ENCODE data around the gene HHIP.
"Not testable (repeated sequence)": the region's sequence is repeated elsewhere in the genome, so short reads cannot be mapped to it uniquely, and the experiment has no call there.

HHIP gene

DNA sequence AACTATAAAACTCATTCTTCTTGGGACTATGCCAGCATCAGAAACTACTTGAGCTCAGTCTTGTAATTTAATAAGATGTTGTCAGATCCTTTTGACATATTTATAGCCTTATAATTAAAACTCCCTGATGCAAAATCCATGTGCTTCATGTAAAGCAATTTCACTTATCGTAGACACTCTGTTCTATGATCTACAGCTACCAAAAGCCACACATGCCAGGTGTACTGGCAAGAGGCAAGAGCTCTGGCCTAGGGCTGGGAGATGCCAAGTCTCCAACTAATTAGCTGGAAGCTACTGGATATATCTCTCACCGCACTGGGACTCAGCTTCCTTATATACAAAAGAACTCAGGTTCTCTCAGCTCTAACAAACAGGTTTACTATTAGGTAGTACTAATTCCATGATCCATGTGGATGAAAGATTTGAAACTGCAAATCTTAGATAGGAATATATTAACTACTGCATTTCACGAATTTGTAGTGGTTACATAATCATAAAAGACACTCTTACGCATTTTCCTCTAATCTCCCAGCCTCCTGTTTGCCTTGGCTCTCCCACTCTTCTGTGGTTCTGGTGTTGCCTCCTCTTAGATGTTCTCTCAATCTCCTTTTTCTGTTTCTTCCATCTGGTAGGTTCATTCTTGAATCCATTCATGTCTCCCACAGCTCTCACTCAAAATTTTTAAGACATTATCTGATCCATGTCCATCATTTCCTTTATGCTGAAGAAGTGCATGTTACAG lies 103.0 kb downstream of the HHIP start:
- DNase-seq (ENCODE audit: low read depth) = no peak

DNA sequence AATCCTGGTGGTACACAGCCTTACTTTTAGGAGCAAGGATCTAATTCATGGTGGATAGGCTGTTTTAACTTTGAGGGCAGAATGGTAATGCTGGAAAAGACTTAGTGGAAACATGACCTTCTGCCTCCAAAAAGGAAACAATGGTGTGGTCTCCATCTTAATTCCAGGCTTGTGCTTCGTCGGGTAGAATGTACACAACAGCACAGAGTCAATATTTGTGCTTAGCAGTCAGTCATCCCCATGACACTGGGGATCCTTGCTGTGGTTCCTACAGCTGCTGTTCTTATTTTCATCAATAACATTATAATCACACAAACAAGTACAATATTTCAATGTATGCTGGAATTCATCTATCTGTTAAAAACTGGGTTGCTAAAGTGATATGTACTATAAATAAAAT lies 104.4 kb downstream of the HHIP start:
- DNase-seq (ENCODE audit: low read depth) = no peak

DNA sequence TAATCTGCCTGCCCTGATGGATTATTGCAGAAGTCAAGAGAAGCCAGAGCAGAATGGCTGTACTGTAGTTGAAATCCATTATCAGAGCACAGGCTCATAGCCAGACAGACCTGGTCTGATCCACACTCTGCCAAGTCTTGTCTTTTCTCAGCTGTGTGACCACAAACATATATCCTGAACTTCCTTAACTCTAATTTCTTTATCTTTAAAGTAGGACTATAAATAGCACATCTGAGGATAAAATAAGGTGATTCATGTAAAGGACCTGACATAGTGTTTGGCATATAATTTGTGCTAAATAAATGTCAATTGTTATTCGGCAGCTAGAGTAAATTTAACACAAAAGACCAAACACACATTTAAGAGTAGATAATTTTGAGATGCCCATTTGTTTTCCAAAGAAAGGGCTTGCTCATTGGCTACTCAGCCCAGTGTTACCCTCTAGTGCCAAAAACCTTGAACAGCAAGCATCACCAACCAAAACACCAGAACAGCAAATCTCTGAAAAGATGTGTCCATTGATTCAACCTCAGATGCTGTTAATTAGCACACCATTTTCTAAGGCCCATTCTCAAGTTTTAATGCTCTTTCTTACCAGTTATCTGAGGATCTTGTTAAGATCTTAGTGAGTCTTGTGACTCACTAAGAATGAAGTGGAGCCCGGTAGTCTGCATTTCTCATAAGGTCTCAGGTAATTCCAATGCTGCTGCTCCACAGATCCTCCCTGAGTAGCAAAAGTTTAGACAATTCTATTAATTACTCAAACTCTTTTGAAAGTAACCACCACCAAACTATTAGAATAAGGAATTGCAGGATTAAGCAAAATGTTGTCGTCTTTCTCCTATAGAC lies 108.8 kb downstream of the HHIP start:
- DNase-seq (ENCODE audit: low read depth) = no peak

GRCh38 chr4:144757969-144758368 lies 112.0 kb downstream of the HHIP start:
- DNase-seq (ENCODE audit: low read depth) = no peak

GRCh38 chr4:144768809-144769208 lies 122.9 kb downstream of the HHIP start:
- not testable (repeated sequence) for DNase-seq (ENCODE audit: low read depth)

GRCh38 chr4:144778364-144778763 lies 132.4 kb downstream of the HHIP start:
- no peak for DNase-seq (ENCODE audit: low read depth)

- DNase-seq (ENCODE audit: low read depth) = no peak
Observed at GRCh38 chr4:144782345-144782744, 136.4 kb downstream of the HHIP start.

GRCh38 chr4:144785961-144786360 lies 140.0 kb downstream of the HHIP start:
- DNase-seq (ENCODE audit: low read depth) = no peak

DNA sequence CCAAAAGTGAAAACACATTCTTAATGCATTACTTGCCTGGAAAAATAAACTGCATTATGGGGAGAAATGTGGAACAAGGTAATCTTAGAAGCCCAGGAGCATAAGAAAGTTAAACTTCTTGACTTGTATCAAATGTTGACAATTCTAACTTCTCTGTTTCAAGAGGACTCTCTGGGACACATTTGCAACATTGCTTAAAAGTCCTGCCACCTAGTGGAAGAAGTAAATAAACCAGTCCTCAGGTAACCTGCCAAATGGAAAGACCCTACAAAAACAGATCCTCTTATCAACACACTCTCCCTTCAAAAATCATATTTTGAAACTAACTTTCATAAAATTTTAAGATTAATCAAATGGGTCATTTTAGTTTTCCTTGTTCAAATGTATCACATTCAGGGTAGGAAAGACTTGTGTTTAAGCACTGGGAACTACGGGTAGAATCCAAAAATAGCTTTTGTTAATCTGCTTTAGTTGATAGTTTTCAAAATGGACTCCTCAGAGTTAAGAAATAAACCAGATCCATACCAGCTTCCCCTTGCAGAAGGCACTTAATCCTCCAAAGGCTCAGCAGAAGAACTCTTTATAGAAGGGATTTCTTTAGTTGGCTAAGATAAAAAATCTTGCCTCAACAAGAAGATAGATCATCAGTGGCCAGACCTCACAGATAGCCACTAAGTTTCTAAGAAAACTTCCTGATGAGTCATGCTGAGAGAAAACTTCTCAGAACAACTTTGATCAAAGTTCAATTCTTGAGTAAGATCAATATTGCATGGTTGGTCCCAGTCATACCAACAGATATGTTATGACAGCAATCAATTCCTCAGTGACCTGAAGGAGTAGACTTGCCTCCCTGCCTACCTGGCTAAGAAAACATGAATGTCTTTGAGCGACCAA lies 141.7 kb downstream of the HHIP start:
- DNase-seq (ENCODE audit: low read depth) = no peak

GRCh38 chr4:144788469-144788868 lies 142.5 kb downstream of the HHIP start:
- DNase-seq (ENCODE audit: low read depth) = no peak

GRCh38 chr4:144791933-144792332 lies 146.0 kb downstream of the HHIP start:
- DNase-seq (ENCODE audit: low read depth) = not testable (repeated sequence)
